ENCODE measurements around the gene GPR35. TPM values are rescaled to one million over a fixed set of nuclear protein-coding genes. Genes with fewer than 3 reads are reported as not detected.

The GPR35 gene
- total and polyA plus RNA-seq, 4 donors: 0.30 to 2.4 (median 0.44) TPM

DNA sequence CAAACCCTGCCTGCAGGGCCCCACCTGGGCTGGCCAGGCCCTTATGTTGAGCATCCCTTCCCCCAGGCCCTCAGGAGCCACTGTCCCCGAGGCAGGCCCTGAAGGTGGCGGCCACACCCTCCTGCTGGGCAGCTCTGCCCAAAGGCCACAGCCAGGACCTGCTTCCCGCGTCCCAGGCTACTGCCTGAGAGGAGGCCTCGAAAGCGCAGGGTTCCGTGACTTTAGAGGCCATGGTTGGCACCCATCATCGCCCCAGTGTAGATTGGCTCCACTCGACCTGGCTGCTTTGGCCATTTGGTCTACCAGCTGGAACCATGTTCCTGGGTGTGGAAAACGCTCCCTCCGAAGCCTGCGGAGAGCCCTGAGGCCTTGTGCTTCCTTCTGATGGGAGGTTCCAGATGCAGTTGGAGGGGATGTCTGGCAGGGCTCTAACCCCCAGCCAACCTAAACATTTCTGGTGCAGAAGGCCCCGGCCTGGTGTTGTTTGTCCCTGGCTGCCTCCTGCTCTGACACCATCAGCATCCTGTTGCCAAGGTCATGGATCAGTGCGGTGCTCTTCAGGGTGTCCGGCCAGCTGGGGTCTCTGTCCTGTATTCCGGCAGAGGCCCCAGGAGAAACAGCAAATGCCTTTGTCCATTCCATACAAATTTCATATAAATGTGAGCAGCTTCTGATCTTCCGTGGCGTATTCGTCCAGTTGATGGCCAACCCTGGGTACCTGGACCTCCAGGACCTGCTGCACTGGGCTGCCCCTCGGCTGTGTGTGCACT, 24.0 kb upstream of the GPR35 start:
- no peak overlapping the region for H3K4me3 ChIP-seq (ENCODE audit: low read depth in 1 of 3, low read length in 3 of 3)
- peaks cover 0 to 11% (median 4%) of the 10 kb centered on the region in 4 donors for H3K36me3 ChIP-seq (ENCODE audit: control insufficient read depth in 4 of 4, insufficient read depth in 3 of 4, low read depth in 1 of 4, low read length in 3 of 4)
- no peak overlapping the region for H3K9ac ChIP-seq (ENCODE audit: low read depth in 1 of 2, low read length in 2 of 2)
- no peaks in the 10 kb centered on the region for H3K27me3 ChIP-seq (ENCODE audit: control insufficient read depth in 4 of 4, insufficient read depth in 4 of 4, low read length in 3 of 4)
- TF ChIP-seq JUND (IDR thresholded peaks at IDR 0.05) (no peak), HNF4G (IDR thresholded peaks at IDR 0.05) (no peak), GABPA (IDR thresholded peaks at IDR 0.05 in 1 of 2, conservative IDR thresholded peaks at IDR 0.05 in 1 of 2) (no peak), HNF4A (conservative IDR thresholded peaks at IDR 0.05) (no peak), SP1 (IDR thresholded peaks at IDR 0.05) (no peak), RAD21 (IDR thresholded peaks at IDR 0.05) (no peak), NR2F2 (IDR thresholded peaks at IDR 0.05) (no peak), RXRA (IDR thresholded peaks at IDR 0.05) (no peak)
- TF ChIP-seq, protein P1, sequence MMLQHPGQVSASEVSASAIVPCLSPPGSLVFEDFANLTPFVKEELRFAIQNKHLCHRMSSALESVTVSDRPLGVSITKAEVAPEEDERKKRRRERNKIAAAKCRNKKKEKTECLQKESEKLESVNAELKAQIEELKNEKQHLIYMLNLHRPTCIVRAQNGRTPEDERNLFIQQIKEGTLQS (IDR thresholded peaks at IDR 0.05): no peak
- TF ChIP-seq, protein P2, sequence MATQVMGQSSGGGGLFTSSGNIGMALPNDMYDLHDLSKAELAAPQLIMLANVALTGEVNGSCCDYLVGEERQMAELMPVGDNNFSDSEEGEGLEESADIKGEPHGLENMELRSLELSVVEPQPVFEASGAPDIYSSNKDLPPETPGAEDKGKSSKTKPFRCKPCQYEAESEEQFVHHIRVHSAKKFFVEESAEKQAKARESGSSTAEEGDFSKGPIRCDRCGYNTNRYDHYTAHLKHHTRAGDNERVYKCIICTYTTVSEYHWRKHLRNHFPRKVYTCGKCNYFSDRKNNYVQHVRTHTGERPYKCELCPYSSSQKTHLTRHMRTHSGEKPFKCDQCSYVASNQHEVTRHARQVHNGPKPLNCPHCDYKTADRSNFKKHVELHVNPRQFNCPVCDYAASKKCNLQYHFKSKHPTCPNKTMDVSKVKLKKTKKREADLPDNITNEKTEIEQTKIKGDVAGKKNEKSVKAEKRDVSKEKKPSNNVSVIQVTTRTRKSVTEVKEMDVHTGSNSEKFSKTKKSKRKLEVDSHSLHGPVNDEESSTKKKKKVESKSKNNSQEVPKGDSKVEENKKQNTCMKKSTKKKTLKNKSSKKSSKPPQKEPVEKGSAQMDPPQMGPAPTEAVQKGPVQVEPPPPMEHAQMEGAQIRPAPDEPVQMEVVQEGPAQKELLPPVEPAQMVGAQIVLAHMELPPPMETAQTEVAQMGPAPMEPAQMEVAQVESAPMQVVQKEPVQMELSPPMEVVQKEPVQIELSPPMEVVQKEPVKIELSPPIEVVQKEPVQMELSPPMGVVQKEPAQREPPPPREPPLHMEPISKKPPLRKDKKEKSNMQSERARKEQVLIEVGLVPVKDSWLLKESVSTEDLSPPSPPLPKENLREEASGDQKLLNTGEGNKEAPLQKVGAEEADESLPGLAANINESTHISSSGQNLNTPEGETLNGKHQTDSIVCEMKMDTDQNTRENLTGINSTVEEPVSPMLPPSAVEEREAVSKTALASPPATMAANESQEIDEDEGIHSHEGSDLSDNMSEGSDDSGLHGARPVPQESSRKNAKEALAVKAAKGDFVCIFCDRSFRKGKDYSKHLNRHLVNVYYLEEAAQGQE (IDR thresholded peaks at IDR 0.05): no peak
- TF ChIP-seq, protein P3, sequence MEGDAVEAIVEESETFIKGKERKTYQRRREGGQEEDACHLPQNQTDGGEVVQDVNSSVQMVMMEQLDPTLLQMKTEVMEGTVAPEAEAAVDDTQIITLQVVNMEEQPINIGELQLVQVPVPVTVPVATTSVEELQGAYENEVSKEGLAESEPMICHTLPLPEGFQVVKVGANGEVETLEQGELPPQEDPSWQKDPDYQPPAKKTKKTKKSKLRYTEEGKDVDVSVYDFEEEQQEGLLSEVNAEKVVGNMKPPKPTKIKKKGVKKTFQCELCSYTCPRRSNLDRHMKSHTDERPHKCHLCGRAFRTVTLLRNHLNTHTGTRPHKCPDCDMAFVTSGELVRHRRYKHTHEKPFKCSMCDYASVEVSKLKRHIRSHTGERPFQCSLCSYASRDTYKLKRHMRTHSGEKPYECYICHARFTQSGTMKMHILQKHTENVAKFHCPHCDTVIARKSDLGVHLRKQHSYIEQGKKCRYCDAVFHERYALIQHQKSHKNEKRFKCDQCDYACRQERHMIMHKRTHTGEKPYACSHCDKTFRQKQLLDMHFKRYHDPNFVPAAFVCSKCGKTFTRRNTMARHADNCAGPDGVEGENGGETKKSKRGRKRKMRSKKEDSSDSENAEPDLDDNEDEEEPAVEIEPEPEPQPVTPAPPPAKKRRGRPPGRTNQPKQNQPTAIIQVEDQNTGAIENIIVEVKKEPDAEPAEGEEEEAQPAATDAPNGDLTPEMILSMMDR (IDR thresholded peaks at IDR 0.05; ENCODE audit: low read depth, low read length, missing input control): no peak
- TF ChIP-seq, protein P4, sequence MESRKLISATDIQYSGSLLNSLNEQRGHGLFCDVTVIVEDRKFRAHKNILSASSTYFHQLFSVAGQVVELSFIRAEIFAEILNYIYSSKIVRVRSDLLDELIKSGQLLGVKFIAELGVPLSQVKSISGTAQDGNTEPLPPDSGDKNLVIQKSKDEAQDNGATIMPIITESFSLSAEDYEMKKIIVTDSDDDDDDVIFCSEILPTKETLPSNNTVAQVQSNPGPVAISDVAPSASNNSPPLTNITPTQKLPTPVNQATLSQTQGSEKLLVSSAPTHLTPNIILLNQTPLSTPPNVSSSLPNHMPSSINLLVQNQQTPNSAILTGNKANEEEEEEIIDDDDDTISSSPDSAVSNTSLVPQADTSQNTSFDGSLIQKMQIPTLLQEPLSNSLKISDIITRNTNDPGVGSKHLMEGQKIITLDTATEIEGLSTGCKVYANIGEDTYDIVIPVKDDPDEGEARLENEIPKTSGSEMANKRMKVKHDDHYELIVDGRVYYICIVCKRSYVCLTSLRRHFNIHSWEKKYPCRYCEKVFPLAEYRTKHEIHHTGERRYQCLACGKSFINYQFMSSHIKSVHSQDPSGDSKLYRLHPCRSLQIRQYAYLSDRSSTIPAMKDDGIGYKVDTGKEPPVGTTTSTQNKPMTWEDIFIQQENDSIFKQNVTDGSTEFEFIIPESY (IDR thresholded peaks at IDR 0.05): no peak
- no peak overlapping the region for H3K27ac ChIP-seq (ENCODE audit: low read depth in 1 of 2, low read length in 2 of 2)
- DNase-seq (ENCODE audit: low spot score): no peak
- H3K9me3 ChIP-seq (ENCODE audit: control insufficient read depth in 4 of 4, low read length in 3 of 4): no peaks in the 10 kb centered on the region
- 85% methylated on average over 20 of the region's 20 CpGs for WGBS
- H3K4me1 ChIP-seq (ENCODE audit: control insufficient read depth in 4 of 4, insufficient read depth in 4 of 4, low read length in 3 of 4): peaks cover 3 to 17% (median 13%) of the 10 kb centered on the region in 4 donors

DNA sequence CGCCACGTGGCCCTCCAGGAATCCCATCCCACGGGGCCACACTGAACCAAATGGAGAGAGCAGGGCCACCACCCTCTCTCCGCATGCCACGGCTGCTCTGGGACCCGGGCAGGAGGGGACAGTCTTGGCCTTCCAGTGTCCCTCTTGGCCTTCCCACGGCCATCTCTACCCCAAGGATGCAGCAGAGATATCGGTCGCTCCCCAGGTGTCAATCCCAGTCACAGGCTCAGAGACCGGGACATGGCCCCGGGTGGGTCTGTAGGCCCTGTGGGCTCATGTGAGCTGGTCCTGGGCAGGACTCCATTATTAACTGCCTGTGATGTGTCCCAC, 23.5 kb upstream of the GPR35 start:
- H3K4me1 ChIP-seq (ENCODE audit: control insufficient read depth in 4 of 4, insufficient read depth in 4 of 4, low read length in 3 of 4): peaks cover 2 to 13% (median 8%) of the 10 kb centered on the region in 4 donors
- no peak overlapping the region for H3K4me3 ChIP-seq (ENCODE audit: low read depth in 1 of 3, low read length in 3 of 3)
- H3K9ac ChIP-seq (ENCODE audit: low read depth in 1 of 2, low read length in 2 of 2): no peak overlapping the region
- no peaks in the 10 kb centered on the region for H3K9me3 ChIP-seq (ENCODE audit: control insufficient read depth in 4 of 4, low read length in 3 of 4)
- peaks cover 0 to 11% (median 4%) of the 10 kb centered on the region in 4 donors for H3K36me3 ChIP-seq (ENCODE audit: control insufficient read depth in 4 of 4, insufficient read depth in 3 of 4, low read depth in 1 of 4, low read length in 3 of 4)
- no peak for DNase-seq (ENCODE audit: low spot score)
- WGBS: 95% methylated on average over 11 of the region's 11 CpGs
- H3K27ac ChIP-seq (ENCODE audit: low read depth in 1 of 2, low read length in 2 of 2): no peak overlapping the region
- H3K27me3 ChIP-seq (ENCODE audit: control insufficient read depth in 4 of 4, insufficient read depth in 4 of 4, low read length in 3 of 4): no peaks in the 10 kb centered on the region
- TF ChIP-seq YY1 (IDR thresholded peaks at IDR 0.05): no peak
- TF ChIP-seq, protein P2 (IDR thresholded peaks at IDR 0.05): no peak
- TF ChIP-seq HNF4G (IDR thresholded peaks at IDR 0.05): no peak
- no peak for TF ChIP-seq GABPA (IDR thresholded peaks at IDR 0.05 in 1 of 2, conservative IDR thresholded peaks at IDR 0.05 in 1 of 2)
- no peak for TF ChIP-seq SP1 (IDR thresholded peaks at IDR 0.05)
- TF ChIP-seq, protein P5, sequence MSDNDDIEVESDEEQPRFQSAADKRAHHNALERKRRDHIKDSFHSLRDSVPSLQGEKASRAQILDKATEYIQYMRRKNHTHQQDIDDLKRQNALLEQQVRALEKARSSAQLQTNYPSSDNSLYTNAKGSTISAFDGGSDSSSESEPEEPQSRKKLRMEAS (IDR thresholded peaks at IDR 0.05): no peak
- TF ChIP-seq FOXA1 (IDR thresholded peaks at IDR 0.05): no peak
- TF ChIP-seq, protein P3 (IDR thresholded peaks at IDR 0.05; ENCODE audit: low read depth, low read length, missing input control): no peak
- TF ChIP-seq EGR1 (IDR thresholded peaks at IDR 0.05; ENCODE audit: low read depth in 2 of 2): no peak
- no peak for TF ChIP-seq HNF4A (conservative IDR thresholded peaks at IDR 0.05)
- TF ChIP-seq RXRA (IDR thresholded peaks at IDR 0.05): no peak
- no peak for TF ChIP-seq NR2F2 (IDR thresholded peaks at IDR 0.05)
